Suprapubic skin (tissue), 4 donors: ENCODE measurements around the gene IFT20. TPM values are rescaled to one million over a fixed set of nuclear protein-coding genes. Genes with fewer than 3 reads are reported as not detected.

Source experiments
- DNase-seq, 2 donors: peaks; one replicate each; pipeline ENCODE4 v3.0.0-alpha.2; 2019; ENCODE audit warnings: low spot score in 2 of 2
- H3K27ac ChIP-seq: fragments of 200-600 bp; sonication (generic); one replicate; pipeline ENCODE4 v1.5.1; 2019
- H3K27me3 ChIP-seq: fragments of 200-600 bp; sonication (generic); one replicate; pipeline ENCODE4 v1.5.1; 2019
- H3K36me3 ChIP-seq: fragments of 200-600 bp; sonication (generic); one replicate; pipeline ENCODE4 v1.5.1; 2019
- H3K4me1 ChIP-seq: fragments of 200-600 bp; sonication (generic); one replicate; pipeline ENCODE4 v1.5.1; 2019
- H3K4me3 ChIP-seq: fragments of 200-600 bp; sonication (generic); one replicate; pipeline ENCODE4 v1.5.1; 2019; ENCODE audit warnings: mild to moderate bottlenecking
- H3K9me3 ChIP-seq: fragments of 200-600 bp; sonication (generic); one replicate; pipeline ENCODE4 v1.5.1; 2019
- EP300 ChIP-seq: sonication (generic); formaldehyde crosslinking; IDR thresholded peaks from one replicate; pipeline ENCODE4 v1.6.1; 2017; ENCODE audit warnings: antibody characterized with exemption
- POLR2A ChIP-seq, 2 donors: fragments of 450-650 bp; IDR thresholded peaks; one replicate each; pipeline ENCODE4 v1.6.1; 2017; ENCODE audit warnings: antibody characterized with exemption in 2 of 2, mild to moderate bottlenecking in 2 of 2, moderate library complexity in 2 of 2
- POLR2AphosphoS5 ChIP-seq, 3 donors: sonication (generic); formaldehyde crosslinking; IDR thresholded peaks; one replicate each; pipeline ENCODE4 v1.6.1; 2017; ENCODE audit warnings: antibody characterized with exemption in 3 of 3
- WGBS: methylation state at CpG from one replicate; pipeline ENCODE4 v1.1.5; 2018; 5-methylcytosine and 5-hydroxymethylcytosine counted together
- total RNA-seq, 4 donors: library from RNA; depleted of rRNA; stranded (reverse); fragments of >200 nt; gene quantifications; one replicate each; pipeline ENCODE4 v1.1.0, GENCODE V29; 2016
- TF ChIP-seq, protein P1 (sequence below), 2 donors: fragments of 200-600 bp in 1 of 2; fragments of 450-650 bp in 1 of 2; sonication (generic) in 1 of 2; IDR thresholded peaks; one replicate each; pipeline ENCODE4 v1.5.1; 2016 to 2019; ENCODE audit warnings: antibody characterized with exemption in 2 of 2, mild to moderate bottlenecking in 1 of 2, moderate library complexity in 1 of 2

The IFT20 gene
- total RNA-seq, 4 donors from 2014 or later = 31.5 to 52.1 (median 32.9) TPM

DNA sequence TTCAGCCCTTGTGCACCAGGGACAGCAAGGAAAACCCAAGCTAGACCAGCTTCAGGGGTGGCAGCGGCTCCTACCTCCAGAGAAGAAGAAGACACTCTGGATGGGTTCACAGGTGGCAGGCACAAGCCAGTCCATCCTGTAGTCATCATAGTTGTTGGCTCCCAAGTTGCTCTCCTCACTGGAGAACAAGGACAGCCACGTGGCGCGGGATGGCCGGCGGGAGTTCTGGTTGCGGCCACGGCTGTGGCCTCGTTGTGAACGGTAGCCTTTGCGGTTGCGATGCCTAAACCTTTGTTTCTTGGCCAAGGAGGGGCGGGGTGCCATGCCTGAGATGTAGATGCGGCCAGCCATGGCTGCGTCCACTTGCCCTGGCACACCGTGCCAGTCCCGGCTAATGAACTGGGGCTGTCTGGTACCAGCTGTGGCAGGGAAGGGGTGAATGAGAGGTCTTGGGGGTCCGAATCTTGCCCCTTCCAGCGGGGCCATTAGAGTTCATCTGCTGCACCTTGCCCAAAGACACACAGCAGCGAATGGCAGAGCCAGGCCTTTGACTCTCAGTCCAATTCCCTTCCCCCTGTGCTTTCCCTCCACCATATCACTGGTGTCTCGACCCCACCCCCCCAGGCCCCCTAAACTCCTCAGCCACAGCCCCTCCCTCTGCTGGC, 32.5 kb upstream of the IFT20 start:
- TF ChIP-seq POLR2A (IDR thresholded peaks at IDR 0.05) (no peak), EP300 (no peak), POLR2AphosphoS5 (IDR thresholded peaks at IDR 0.05) (no peak)
- TF ChIP-seq, protein P1, sequence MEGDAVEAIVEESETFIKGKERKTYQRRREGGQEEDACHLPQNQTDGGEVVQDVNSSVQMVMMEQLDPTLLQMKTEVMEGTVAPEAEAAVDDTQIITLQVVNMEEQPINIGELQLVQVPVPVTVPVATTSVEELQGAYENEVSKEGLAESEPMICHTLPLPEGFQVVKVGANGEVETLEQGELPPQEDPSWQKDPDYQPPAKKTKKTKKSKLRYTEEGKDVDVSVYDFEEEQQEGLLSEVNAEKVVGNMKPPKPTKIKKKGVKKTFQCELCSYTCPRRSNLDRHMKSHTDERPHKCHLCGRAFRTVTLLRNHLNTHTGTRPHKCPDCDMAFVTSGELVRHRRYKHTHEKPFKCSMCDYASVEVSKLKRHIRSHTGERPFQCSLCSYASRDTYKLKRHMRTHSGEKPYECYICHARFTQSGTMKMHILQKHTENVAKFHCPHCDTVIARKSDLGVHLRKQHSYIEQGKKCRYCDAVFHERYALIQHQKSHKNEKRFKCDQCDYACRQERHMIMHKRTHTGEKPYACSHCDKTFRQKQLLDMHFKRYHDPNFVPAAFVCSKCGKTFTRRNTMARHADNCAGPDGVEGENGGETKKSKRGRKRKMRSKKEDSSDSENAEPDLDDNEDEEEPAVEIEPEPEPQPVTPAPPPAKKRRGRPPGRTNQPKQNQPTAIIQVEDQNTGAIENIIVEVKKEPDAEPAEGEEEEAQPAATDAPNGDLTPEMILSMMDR (IDR thresholded peaks at IDR 0.05) = no peak
- 82% methylated on average over 10 of the region's 21 CpGs for WGBS
- no peak for DNase-seq
- H3K9me3 ChIP-seq = no peaks in the 10 kb centered on the region
- H3K4me3 ChIP-seq = no peak overlapping the region
- no peaks in the 10 kb centered on the region for H3K27me3 ChIP-seq
- H3K4me1 ChIP-seq = peaks cover 26% of the 10 kb centered on the region
- no peak overlapping the region for H3K27ac ChIP-seq
- peaks cover 23% of the 10 kb centered on the region for H3K36me3 ChIP-seq

DNA sequence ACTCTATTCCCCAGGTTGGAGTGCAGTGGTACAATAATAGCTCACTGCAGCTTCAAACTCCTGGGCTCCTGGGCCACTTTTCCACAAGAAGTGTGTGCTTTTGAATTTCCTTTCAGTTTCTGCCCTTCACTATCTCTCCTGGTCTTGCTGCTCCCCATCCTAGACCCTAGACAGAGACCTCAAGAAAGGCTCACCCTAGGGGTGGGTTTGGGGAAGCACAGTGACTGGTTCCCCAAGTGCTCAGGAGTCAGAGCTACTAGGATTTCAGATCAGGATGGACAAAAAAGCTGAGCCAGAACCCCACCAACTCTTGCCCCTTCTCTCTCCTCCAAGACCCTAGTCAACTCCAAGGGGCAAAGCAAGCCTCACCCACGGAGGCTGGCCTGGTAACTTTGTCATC, 31.3 kb upstream of the IFT20 start:
- Histone ChIP-seq H3K4me3 (no peak overlapping the region), H3K4me1 (peaks cover 14% of the 10 kb centered on the region), H3K9me3 (no peaks in the 10 kb centered on the region), H3K36me3 (peaks cover 35% of the 10 kb centered on the region), H3K27me3 (no peaks in the 10 kb centered on the region), H3K27ac (no peak overlapping the region)
- no CpG with 5 or more reads among the region's 1 CpG for WGBS
- no peak for DNase-seq
- TF ChIP-seq EP300 (no peak), POLR2A (IDR thresholded peaks at IDR 0.05) (no peak), POLR2AphosphoS5 (IDR thresholded peaks at IDR 0.05) (no peak)
- TF ChIP-seq, protein P1 (IDR thresholded peaks at IDR 0.05) = no peak

DNA sequence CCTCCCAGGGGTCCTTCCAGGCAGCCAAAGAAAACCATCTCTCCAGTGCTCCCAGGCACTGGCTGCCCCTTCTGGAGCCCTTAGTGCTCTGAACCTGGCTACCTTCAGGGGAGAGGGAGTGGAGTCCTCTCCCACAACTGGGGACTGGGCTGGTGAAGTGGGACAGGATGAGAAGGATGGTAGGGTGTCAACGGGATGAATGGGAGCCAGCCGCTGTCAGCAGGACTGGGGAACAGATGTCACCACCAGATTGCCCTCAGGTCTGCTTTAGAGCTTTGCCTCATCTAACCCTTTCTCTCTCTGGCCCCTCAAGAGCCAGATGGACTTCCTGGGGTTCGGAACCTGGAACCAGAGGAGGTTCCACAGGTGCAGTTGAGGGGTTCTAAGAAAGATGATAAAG, 30.2 kb upstream of the IFT20 start:
- no peaks in the 10 kb centered on the region for H3K9me3 ChIP-seq
- H3K4me1 ChIP-seq = peaks cover 4% of the 10 kb centered on the region

DNA sequence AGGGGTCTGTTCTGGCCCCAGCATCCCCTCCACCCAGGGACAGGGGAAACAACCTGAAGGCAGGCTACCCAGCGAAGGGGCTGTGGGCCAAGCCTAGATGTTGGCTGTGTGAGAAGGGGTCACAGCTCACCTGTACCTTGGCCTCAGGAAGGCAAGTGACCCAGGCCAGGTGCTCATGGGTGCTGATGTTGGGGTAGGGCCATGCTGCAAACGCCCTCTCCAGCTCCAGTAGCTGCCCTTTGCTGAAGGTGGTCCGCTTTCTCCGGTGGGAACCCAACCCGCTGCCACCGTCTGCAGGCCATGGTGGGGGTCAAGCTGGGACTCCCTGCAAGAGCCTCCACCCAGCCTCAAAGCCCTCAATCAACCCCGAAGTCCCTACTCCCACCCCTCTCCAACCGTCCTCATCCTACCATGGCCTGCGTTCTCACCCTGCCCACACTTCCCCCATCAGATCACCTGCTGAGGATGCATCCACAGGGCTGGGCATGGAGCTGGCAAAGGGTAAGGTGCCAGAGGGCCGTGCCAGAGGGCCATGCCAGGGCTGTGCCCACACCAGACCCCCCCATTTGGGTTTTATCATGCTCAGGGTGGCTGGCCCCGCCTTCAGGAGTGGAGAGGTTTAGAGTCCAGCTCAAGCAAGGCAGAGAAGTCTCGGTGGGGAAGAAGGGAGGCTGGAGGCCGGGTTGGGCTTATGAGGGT, 29.5 kb upstream of the IFT20 start, which contains the start of gene SEBOX:
Gene SEBOX, minus strand, starts transcription at position 535 of the 699 bp plus-strand sequence. Its CDS starts 48 bp downstream, at position 487.
- Histone ChIP-seq H3K27me3 (no peaks in the 10 kb centered on the region), H3K36me3 (peaks cover 53% of the 10 kb centered on the region), H3K9me3 (no peaks in the 10 kb centered on the region), H3K27ac (no peak within 1 kb of the TSS), H3K4me3 (no peak within 1 kb of the TSS), H3K4me1 (no peaks in the 10 kb centered on the region)
- no peak for DNase-seq
- 94% methylated on average over 12 of the region's 13 CpGs for WGBS
- no peak for TF ChIP-seq POLR2A (IDR thresholded peaks at IDR 0.05)
- TF ChIP-seq, protein P1 (IDR thresholded peaks at IDR 0.05) = no peak

More for the DNA sequence above, 30.2 kb upstream of the IFT20 start:
- H3K27me3 ChIP-seq = no peaks in the 10 kb centered on the region
- H3K36me3 ChIP-seq = peaks cover 46% of the 10 kb centered on the region
- 81% methylated on average over 3 of the region's 3 CpGs for WGBS
- no peak for DNase-seq
- H3K27ac ChIP-seq = no peak overlapping the region
- no peak overlapping the region for H3K4me3 ChIP-seq
- no peak for TF ChIP-seq POLR2AphosphoS5 (IDR thresholded peaks at IDR 0.05)
- TF ChIP-seq EP300 = no peak
- no peak for TF ChIP-seq POLR2A (IDR thresholded peaks at IDR 0.05)

DNA sequence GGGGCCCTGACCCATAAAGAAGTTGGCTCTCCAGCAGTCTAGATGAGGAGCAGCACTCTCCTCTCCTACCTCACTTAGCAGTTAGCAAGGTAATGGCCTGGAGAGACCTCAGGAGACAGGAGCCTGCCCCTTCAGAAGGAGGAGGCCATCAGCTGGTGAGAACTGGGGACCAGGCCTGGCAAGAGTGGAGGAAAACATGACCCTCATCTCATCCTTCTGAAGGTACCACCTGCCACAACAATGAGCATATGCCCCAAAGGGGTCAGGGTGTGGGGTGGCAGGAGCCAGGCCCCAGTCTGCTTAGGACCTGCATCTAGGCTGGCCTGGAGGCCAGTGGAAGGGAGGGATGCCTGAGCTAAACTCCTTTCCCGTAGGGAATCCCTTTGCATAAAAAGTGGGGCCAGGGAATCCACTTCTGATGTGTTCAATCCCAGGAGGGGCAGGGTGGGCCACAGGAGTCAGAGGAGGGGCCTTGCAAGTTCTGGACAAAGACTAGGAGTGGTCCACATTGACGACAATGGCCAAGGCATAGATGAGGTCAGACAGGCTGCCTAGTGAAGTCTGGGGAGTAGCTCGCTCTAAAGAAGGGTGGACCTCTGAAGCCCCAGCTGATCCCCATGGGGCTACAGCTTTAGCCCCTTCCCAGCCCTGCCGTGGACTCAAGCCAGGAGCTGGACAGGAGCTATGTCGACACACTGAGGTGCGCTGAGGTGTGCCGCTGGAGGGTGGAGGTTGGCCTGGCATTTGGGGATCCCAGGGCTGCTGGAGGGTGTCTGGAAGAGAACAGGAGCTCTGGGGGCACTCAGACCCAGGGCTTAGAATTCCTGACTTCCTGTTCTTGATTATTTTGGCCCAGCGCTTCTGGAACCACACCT, 28.7 kb upstream of the IFT20 start:
- Histone ChIP-seq H3K4me3 (no peak overlapping the region), H3K36me3 (peaks cover 60% of the 10 kb centered on the region), H3K9me3 (no peaks in the 10 kb centered on the region), H3K27me3 (no peaks in the 10 kb centered on the region), H3K4me1 (no peaks in the 10 kb centered on the region), H3K27ac (no peak overlapping the region)
- WGBS = 89% methylated on average over 6 of the region's 8 CpGs
- DNase-seq = no peak
- TF ChIP-seq, protein P1 (IDR thresholded peaks at IDR 0.05) = no peak
- TF ChIP-seq POLR2A (IDR thresholded peaks at IDR 0.05) = no peak
- no peak for TF ChIP-seq EP300
- TF ChIP-seq POLR2AphosphoS5 (IDR thresholded peaks at IDR 0.05) = no peak
